ENCODE data around the gene HSF4. TPM values are rescaled to one million over a fixed set of nuclear protein-coding genes. Genes with fewer than 3 reads are reported as not detected.

Gene HSF4
- total RNA-seq, 1 donor from 2014 or later = 2.0 TPM

DNA sequence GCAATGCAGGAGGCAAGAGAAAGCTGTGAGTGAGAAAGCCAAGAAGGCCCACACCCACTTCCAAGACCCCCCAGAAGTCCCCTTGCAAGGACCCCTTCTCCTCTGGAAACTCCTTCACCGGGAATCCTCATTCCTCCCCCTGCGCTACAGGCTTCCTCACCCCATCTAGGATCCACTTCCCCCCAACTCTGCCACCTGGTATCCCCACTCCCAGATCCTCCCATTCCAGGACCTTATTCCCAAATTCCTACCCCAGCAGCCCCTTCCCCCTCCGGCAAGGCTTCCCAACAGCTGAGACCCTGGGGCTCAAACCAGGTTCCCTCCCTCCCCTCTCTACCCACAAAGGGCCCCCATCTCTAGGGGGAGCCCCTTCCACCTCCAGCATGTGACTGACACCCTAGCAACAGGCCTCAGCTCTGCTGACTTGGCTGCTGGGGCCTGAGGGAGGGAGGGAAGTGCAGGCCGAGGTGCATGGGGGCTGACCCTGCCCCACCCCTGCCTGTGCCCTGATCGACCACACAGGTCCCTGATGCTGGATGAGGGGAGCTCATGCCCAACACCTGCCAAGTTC is 2.1 kb downstream of the HSF4 start:
- no peak for DNase-seq (ENCODE audit: low read depth in 2 of 2)

DNA sequence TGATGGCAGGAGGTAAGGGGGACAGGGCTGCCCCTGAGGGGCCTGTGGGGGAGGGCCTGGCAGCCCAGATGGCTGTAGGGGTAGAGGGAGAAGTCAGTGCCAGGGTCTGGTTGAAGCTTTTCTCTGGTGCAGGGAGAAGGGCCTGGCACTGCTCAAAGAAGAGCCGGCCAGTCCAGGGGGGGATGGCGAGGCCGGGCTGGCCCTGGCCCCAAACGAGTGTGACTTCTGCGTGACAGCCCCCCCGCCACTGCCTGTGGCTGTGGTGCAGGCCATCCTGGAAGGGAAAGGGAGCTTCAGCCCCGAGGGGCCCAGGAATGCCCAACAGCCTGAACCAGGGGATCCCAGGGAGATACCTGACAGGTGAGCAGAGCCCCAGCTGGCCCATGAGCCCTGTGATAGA is 3.0 kb downstream of the HSF4 start:
- DNase-seq (ENCODE audit: low read depth in 2 of 2) = no peak

DNA sequence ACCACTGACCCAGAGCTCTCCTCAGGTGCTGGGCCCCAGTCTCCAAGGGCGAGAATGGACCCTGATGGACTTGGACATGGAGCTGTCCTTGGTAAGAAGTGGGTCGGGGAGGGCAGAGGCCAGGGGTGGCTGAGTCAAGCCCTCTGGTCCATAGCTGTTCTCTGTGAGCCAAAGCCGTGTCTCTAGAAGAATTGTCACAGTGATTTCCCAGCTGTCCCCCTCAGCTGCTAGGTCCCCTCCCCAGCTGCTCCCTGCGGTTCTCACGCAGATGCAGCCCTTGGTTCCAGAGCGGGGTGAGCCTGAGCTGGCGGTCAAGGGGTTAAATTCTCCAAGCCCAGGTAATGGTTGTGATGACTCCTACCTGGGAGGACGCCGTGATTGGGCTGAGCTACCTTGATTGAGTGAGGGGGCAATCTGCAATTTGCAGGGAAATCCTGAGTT is 4.5 kb downstream of the HSF4 start:
- no peak for DNase-seq (ENCODE audit: low read depth in 2 of 2)

DNA sequence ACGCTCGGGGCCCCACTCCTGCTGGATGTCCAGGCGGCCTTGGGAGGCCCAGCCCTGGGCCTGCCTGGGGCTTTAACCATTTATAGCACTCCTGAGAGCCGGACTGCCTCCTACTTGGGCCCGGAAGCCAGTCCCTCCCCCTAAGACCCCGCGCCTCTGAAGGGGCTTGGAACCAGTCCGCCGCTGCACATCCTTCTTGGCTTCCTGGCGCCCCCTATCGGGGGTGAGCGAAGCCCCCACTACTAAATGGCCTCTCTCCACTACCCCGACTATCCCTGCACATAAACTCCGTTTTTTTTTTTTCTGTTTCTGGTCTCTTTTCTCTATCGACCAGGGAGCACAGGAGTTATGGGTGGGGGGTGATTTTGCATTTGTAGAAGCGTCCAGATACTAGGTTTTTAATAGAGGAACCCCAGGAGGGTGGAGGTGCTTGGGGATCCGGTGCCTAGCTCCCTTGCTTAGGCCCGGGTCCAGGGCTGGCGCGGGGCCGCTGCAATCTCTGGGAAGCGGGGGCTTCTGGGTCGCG is 5.2 kb downstream of the HSF4 start:
- DNase-seq (ENCODE audit: low read depth in 2 of 2) = peak; percentile 31 to 49

DNA sequence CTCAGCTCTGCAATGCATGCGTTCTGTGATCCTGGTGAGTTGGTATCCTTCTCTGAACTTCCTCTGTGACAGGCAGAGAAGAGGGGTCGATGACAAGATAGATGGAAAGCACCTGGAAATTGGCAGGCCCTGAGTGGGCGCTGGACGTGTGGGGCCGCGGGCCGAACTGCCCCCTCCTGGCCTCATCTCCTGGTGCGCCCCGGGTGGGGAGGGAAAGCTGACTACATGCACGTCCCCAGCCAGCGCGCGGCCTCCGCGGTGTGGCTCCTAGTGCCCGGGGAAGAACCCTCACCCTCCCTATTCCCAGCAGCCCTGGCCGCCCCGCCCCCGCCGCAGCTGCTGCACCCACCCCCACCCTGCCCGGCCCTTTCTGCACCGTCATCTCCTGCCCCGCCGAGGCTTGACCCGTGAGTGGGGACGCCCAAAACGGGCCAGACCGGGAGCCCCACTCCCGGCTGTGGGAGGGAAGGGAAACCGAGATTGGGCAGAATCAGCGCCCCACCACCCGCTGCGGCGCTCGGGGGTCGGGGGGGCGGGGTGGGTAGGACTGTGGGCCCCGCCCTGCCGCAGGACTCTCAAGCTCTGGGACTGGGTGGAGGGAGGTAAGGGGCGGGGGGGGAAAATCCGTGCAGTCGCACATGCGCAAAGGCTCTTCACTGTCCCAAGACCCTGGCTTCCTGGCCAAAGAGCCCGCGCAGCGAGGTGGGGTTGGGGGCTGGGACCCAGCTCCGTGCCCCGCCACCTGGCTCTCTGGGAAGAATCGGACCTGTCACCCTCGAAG is 5.8 kb downstream of the HSF4 start, which contains the start of gene NOL3:
Gene NOL3, plus strand, starts transcription at position 371 of the 781 bp plus-strand sequence.
- peak; percentile 80 to 87 for DNase-seq (ENCODE audit: low read depth in 2 of 2)

DNA sequence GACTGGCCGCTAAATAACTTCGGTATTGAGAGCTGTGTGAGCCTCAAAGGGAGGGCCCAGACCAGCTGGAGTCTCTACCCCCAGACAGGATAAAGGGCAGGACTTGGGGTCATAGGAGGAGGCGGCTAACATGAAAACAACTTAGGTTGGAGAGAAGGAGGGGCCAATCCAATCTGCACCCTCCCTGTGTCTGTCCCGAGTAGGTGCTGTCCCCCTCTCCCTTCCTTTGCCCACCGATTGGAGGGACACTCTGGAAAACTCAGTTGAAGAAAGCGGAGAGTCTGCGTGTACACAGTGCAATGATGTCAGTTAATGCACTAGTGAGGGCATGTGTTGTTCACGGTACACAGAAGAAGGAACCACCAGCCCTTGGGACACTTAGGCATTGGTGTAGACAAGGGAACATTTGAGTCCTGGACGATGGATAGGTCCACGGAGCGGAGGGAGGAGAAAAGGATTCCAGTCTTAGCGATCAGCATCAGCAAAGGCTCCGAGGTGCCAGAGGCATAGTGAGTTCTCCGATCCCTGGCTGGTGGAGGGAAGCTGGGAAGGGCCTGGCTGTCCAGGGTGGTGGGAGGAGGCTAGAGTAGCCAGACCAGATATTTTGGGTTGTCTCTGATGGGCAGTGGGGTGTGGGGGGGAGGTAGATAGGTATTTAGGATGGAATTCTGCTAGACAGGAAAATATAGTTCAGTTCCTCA is 6.6 kb downstream of the HSF4 start:
- no peak for DNase-seq (ENCODE audit: low read depth in 2 of 2)

DNA sequence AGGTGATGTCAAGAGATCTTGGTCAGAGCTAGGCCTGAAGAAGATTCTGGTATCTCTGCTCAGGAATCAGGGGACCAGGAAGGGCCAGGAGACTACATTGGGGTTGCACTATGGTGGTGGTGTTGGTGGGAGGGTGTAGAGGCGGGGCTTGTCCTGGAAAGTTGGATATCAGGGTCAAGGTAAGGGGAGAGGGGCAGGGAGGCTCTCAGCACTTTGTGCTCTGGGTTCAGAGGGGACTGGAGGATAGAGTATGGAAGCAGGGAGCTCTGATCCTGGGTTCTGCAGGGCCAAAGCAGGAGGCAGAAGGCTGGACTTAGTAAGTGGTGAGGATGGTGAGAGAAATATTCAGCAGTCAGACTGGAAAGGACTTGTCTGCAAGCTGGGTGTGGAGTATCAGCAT is 8.8 kb downstream of the HSF4 start:
- DNase-seq (ENCODE audit: low read depth in 2 of 2) = no peak

DNA sequence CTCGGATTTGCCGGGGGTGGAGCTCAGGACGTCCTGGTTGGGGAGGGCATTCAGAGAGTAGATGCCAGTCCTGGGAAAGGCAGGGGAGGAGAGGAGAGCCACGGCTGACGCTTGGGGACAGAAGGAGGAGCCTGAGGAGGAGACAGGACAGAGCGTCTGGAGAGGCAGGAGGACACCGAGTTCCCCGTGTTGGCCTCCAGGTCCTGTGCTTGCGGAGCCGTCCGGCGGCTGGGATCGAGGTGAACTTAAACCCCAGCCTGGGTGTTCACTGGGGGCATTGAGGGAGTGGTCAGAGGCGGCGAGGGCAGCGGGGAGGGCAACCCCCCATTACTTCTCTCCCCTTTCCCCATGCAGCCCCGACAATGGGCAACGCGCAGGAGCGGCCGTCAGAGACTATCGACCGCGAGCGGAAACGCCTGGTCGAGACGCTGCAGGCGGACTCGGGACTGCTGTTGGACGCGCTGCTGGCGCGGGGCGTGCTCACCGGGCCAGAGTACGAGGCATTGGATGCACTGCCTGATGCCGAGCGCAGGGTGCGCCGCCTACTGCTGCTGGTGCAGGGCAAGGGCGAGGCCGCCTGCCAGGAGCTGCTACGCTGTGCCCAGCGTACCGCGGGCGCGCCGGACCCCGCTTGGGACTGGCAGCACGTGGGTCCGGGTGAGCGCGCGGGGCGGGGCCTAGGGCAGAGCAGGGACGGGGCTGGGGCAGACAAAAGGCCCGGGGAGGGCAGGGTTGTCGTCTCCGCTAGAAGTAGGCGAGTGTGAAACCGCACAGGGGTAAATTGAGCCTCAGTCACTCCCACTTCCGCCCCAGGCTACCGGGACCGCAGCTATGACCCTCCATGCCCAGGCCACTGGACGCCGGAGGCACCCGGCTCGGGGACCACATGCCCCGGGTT is 9.5 kb downstream of the HSF4 start:
- DNase-seq (ENCODE audit: low read depth in 2 of 2) = peak; percentile 89 to 91

DNA sequence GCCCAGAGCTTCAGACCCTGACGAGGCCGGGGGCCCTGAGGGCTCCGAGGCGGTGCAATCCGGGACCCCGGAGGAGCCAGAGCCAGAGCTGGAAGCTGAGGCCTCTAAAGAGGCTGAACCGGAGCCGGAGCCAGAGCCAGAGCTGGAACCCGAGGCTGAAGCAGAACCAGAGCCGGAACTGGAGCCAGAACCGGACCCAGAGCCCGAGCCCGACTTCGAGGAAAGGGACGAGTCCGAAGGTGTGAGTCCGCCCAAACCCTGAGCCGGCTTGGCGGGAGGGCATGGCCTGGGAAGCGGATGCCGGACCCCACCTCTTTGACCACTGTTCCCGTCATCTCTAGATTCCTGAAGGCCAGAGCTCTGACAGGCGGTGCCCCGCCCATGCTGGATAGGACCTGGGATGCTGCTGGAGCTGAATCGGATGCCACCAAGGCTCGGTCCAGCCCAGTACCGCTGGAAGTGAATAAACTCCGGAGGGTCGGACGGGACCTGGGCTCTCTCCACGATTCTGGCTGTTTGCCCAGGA is 10.2 kb downstream of the HSF4 start:
- no peak for DNase-seq (ENCODE audit: low read depth in 2 of 2)

DNA sequence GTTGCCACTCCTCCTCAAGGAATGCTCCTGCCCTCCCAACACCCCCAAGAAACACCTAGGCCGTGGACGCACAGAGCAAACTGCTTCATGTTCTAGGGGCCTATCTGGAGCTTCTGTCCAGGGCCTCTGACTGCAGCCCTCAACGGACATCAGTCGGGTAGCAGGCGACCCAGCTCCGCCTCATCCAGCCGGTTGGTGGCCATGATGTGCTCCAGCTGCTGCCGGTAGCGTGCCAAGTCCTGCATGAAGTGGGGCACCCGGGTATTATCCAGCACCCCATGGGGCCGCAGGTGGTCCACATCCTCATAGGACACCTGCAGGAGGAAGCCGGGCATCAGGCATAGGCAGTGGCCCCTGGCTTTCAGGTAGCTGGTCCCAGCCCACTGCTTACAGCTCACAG is 12.1 kb downstream of the HSF4 start:
- DNase-seq (ENCODE audit: low read depth in 2 of 2) = no peak

DNA sequence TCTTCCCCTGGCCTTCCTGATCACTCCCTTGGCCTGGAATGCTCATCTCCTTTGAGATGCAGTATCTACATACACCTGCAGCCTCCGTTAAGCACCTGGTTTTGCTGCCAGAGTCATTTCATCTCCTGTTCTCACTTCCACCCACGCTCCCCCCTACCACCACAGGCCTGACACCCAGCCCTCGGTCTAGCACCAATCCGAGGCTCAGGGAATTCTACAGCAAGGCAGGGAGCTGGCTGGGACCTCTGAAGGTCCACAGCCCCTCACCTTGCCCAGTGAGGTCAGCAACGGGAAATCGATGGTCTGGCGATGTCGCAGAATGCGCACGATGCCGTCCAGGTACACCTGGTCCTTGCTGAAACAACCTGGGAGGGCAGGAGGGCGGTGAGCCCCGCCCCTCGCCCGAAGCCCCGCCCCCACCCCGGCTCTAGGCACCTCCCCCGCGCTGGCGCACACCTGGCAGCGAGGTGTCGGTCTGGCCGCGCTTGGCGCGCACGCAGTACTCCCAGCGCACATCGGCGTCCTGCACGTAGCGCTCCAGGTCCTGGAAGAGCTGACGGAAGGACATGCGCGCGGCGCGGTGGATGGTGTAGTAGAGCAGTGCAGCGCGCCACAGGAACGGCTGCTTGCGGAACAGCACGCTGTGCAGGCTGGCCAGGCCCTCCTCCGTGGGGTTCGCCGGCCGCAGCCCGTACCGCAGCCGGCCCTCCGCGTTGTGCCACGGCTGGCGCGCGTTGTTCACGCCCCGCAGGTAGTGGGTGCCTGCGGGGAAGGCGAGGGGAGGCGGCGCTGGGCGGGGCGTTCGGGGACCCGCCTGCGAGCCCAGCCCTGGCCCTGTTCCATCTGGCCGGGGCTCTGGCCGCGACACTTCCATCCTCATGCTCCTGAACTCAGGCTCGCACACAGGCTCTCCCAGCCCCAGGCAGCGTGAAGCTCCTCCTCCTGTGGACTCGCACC is 13.5 kb downstream of the HSF4 start:
- peak; percentile 62 to 76 for DNase-seq (ENCODE audit: low read depth in 2 of 2)

DNA sequence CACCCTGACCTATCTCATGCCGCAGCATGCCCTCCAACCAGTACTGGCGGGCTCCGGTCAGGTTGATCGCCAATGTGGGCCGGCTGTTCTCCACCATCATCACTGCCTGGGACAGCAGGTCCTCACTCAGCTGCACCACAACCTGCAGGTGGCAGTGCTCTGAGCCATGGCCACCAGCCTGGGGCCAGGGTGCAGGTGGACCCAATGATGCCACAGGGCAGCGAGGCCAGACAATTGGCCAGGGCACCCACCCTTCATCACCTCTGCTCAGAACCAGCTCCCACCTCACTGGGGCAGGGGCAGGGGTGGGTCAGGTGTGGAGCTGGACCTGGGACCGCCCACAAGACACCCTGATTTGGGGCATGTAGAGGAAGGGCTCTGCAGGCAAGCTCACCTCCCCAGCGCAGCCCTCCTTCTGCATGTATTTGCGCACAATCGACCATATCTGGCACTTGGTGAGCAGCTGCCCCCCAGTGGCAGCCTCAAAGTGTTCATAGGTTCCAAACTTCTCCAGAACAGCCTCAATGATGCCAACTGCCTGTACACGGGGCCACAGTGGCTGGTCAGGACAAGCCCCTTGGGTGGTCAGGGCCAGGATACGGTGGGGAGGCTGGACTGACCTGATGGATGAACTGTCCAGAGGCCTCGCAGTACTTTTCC is 15.0 kb downstream of the HSF4 start:
- DNase-seq (ENCODE audit: low read depth in 2 of 2) = no peak

DNA sequence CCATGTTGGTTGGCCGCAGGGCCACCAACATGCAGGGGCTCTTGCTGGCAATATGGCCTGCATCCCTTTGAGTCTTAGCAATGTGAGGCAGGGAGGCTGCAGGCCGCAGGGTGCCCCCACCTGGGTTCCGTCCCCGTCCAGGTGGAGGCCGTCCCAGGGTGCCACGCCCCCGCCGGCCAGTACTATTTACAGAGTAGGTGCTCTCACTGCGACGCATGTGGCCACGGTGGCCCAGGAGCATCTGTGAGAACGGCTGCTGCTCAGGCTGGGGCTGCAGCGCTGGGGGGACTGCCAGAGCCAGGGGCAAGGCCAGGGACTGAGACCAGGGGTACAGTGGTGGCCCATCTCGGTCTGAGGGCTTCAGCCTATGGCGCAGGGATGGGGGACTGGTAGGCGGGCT is 15.6 kb downstream of the HSF4 start:
- DNase-seq (ENCODE audit: low read depth in 2 of 2) = no peak

DNA sequence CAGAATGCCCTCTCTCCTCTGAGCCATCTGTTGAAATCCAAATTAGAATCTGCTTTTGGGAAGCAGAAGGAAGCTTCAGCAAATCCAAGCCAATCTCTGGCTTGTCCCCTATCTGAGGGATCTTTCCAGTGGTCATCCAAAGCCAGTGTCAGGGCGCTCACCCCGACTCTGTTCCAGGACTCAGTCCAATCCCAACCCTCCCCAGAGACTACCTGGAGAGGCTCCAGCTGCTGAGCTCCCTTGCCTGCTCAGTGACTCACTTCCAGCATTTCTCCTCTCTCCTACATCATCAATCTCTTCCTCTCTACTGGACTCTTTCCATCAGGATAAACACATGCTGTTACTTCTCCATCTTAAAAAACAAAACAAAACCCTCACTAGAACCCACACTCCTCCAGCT is 16.8 kb downstream of the HSF4 start:
- DNase-seq (ENCODE audit: low read depth in 2 of 2) = peak; percentile 46 to 71

DNA sequence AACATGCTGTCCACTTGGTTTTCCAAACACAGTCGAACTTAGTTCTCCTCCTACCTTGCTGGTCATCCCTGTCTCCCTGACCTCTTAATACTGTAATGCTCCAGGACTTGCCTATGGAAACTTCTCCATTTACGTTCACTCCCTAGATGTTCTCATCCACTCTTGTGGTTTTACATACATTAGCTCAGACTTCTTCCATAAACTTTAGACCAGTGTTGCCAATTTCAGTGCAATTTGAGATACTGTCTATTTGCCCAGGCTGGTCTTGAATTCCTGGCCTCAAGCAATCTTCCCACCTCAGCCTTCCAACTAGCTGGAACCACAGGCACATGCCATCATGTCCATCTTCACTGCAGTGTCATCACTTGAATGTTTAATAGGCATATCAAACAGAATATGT is 17.7 kb downstream of the HSF4 start:
- DNase-seq (ENCODE audit: low read depth in 2 of 2) = no peak

DNA sequence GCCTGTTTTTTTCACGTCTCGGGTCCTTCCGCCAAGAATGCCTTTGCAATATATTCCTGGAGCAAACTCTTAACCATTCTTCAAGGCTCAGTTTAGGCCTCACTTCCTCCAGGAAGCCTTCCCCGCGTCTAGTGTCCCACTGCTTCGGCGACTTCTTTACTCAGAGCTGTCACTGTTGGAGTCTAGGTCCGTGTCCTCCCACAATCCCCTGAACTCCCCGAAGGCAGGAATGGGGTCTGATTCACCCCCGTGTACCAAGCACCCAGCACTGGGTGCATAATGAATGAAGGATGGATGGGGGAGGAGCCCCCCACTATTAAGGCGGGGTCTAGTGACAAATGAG is 18.7 kb downstream of the HSF4 start:
- DNase-seq (ENCODE audit: low read depth in 2 of 2) = no peak

DNA sequence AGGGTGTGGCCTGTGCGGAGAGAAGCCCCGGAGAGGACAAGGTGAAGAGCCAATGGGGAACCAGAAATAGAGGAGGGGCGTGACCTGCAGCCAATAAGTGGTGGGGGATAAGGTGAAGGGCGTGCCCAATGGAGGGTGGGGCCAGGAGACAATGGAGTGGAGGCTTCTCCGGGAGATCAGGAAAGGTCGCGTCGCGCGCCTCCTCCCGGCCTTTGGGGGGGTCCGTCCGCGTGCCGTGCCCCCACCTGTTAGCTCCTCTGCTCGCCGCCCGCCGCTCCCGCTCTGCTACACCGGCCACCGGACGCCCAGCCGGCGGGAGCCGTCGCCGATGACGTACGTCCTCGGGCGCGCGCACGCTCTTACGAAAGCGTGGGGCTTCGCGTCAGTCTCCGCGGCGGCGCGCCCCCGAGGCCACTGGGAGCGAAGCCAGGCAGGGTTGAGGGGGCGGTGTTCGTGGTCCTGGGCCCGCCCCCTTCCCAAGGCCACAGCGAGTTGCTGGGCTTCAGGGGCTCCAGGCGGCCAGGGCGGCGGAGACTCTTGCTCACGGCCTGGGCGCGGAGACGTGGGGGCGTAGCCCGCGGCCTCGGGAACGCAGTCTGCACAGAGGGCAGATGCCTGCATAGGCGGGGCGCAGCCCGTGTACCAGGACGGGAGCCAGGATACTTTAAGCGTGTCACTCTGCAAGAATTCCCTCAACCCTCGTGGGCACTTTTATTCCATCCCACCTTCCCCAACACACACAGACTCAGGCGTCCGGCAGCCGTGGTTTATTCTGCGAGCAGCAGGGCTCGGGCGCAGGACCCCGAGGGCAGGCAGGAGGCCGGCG is 19.3 kb downstream of the HSF4 start, which contains the start of gene MATCAP1:
Gene MATCAP1, minus strand, starts transcription at position 337 of the 826 bp plus-strand sequence. CDS start 3,353 bp downstream, outside the sequence.
- DNase-seq (ENCODE audit: low read depth in 2 of 2) = peak; percentile 98

DNA sequence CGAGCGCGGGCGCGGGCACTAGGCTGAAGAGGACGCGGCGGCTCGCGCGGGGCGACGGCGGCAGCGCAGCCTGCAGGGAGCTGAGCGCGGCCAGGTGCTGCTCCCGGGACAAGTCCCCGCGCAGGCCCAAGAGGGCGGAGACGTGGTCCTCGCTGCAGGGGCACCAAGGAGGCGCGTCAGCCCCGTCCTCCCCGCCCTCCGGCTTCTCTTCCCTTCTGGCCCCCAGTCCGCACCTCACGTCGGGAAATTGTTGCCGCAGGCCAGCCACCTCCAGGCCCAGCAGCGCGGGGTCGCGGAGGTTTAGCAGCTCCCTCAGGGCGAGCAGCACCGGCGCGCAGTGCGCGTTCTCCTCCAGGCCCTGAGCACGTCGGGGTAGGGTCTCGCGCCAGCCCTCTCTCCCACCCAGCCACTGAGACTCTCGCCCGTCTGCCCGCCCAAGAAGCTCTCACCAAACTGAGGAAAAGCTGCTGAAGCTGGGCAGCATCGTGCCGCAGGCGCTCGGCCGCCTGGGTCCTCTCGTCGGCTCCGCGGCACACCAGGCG is 20.0 kb downstream of the HSF4 start:
- DNase-seq (ENCODE audit: low read depth in 2 of 2) = no peak

All from lung microvascular endothelial cell (primary cell).